ENCODE data around the gene ECEL1.
"Not testable (repeated sequence)": the region's sequence is repeated elsewhere in the genome, so short reads cannot be mapped to it uniquely, and the experiment has no call there.

The ECEL1 gene

GRCh38 chr2:232458661-232459418 is 28.8 kb downstream of the ECEL1 start:
- DNase-seq (ENCODE audit: low read depth) = no peak

GRCh38 chr2:232458051-232458660 is 29.5 kb downstream of the ECEL1 start:
- no peak for DNase-seq (ENCODE audit: low read depth)

- no peak for DNase-seq (ENCODE audit: low read depth)
Observed at GRCh38 chr2:232457121-232458011, 30.3 kb downstream of the ECEL1 start.

- no peak for DNase-seq (ENCODE audit: low read depth)
Observed at GRCh38 chr2:232456296-232457120, 31.1 kb downstream of the ECEL1 start.

GRCh38 chr2:232455426-232456255 is 32.0 kb downstream of the ECEL1 start, which contains the start of gene ALPI:
TSS of gene ALPI (plus strand) at chr2:232456153. CDS start at chr2:232456200, 47 bp downstream.
- DNase-seq (ENCODE audit: low read depth) = no peak

GRCh38 chr2:232454630-232455029 is 33.0 kb downstream of the ECEL1 start:
- no peak for DNase-seq (ENCODE audit: low read depth)

- not testable (repeated sequence) for DNase-seq (ENCODE audit: low read depth)
Observed at GRCh38 chr2:232451645-232452044, 36.0 kb downstream of the ECEL1 start.

GRCh38 chr2:232449964-232450363 is 37.7 kb downstream of the ECEL1 start:
- no peak for DNase-seq (ENCODE audit: low read depth)

- DNase-seq (ENCODE audit: low read depth) = no peak
Observed at GRCh38 chr2:232448304-232448690, 39.3 kb downstream of the ECEL1 start.

- no peak for DNase-seq (ENCODE audit: low read depth)
Observed at GRCh38 chr2:232447638-232448303, 39.9 kb downstream of the ECEL1 start.

GRCh38 chr2:232447091-232447620 is 40.5 kb downstream of the ECEL1 start:
- DNase-seq (ENCODE audit: low read depth) = no peak

- DNase-seq (ENCODE audit: low read depth) = not testable (repeated sequence)
Observed at GRCh38 chr2:232446266-232446777, 41.3 kb downstream of the ECEL1 start.

- DNase-seq (ENCODE audit: low read depth) = not testable (repeated sequence)
Observed at GRCh38 chr2:232445149-232445885, 42.3 kb downstream of the ECEL1 start.

GRCh38 chr2:232444409-232445148 is 43.1 kb downstream of the ECEL1 start:
- DNase-seq (ENCODE audit: low read depth) = peak; percentile 72

- DNase-seq (ENCODE audit: low read depth) = not testable (repeated sequence)
Observed at GRCh38 chr2:232443669-232444408, 43.8 kb downstream of the ECEL1 start.

GRCh38 chr2:232443047-232443446 is 44.6 kb downstream of the ECEL1 start:
- not testable (repeated sequence) for DNase-seq (ENCODE audit: low read depth)

- DNase-seq (ENCODE audit: low read depth) = not testable (repeated sequence)
Observed at GRCh38 chr2:232442431-232442830, 45.2 kb downstream of the ECEL1 start.

Data from activated T-cell treated with anti-CD3 and anti-CD28 coated beads for 48 hours (primary cell).